D721Med (cell line): ENCODE data around the gene PMIS2.

Source experiments
- DNase-seq: peaks from one replicate; pipeline ENCODE4 v3.0.0; 2011; ENCODE audit warnings: low spot score; ENCODE audit not compliant: insufficient read length
- FAIRE-seq: peaks from 2 replicates; lab custom pipeline; 2011; peaks lifted over from hg19 to GRCh38; lab: Jason Lieb, UNC
- TF ChIP-seq, protein P1 (sequence below): IDR thresholded peaks from 2 replicates; pipeline ENCODE4 v1.5.1; 2012; ENCODE audit warnings: mild to moderate bottlenecking, control low read depth; ENCODE audit not compliant: insufficient read depth; ENCODE audit errors: missing control alignments

Gene PMIS2

DNA sequence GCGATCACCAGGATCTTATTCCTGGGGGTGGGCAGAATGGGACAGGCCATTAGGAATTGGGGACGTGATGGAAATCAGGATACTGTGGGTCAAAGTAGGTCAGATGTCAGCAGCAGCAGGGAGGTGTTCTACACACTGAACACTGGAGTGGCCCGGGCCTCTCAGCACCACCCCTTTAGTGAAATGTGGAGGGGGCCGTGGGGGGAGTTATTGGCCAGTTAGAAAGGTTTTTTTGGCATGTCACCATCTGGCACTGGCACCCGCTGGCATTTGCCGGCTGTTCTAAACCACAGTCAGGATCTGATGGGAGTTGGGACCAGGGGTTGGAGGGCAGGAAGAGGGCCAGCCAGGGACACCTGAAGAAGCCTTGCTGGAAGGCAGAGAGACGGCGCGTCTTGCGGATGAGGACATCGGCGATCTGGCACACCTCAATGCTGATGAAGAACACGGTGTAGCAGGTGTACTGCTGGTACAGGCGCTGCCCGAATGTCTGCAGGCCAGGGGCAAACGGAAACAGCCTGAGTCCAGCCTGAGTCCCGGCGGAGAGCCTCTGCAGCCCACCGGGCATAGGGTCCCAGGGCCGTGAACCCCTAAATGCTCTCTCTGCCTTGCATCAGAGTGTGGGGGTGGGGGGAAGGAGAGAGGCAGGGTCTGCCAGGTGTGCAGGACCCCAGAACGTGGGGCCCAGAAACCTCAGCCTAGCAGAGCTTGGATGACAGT is 34.7 kb upstream of the PMIS2 start:
- TF ChIP-seq, protein P1, sequence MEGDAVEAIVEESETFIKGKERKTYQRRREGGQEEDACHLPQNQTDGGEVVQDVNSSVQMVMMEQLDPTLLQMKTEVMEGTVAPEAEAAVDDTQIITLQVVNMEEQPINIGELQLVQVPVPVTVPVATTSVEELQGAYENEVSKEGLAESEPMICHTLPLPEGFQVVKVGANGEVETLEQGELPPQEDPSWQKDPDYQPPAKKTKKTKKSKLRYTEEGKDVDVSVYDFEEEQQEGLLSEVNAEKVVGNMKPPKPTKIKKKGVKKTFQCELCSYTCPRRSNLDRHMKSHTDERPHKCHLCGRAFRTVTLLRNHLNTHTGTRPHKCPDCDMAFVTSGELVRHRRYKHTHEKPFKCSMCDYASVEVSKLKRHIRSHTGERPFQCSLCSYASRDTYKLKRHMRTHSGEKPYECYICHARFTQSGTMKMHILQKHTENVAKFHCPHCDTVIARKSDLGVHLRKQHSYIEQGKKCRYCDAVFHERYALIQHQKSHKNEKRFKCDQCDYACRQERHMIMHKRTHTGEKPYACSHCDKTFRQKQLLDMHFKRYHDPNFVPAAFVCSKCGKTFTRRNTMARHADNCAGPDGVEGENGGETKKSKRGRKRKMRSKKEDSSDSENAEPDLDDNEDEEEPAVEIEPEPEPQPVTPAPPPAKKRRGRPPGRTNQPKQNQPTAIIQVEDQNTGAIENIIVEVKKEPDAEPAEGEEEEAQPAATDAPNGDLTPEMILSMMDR, result no peak

DNA sequence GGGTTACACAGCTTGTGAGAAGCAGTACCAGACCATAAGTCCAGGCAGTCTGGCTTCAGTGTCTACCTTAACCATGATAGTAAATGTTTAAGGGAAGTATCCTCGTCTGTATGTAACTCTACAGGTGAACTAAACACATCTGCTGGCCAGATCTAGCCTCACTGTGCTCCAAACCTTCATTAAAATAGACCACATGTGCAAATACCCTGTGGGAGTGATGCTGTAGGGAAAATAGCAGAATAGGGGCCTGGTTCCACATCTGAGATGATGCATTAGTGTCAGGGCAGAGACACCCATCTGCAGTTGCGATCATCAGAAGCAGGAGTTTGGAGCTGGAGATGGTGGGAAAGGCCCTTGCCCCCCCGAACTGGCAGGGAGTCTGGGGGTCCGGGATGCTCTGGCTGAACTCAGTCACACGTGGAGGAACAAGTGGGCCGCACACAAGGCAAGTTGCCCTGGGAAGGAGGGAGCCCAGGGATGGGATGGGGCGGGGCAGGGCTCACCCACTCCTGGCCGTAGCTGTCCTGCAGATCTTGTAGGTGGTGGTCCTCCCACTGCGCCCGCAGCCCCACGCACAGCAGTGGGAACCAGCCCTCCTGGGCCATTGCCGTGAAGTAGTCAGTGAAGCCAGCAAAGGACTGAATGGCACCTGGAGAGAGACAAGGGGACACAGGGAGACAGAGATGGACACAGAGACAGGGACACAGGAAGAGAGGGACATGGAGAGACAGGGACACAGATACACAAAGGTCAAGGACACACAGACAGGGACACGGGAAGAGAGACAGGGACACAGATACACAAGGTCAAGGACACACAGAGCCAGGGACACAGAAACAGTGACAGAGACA is 33.2 kb upstream of the PMIS2 start:
- FAIRE-seq, result no peak
- TF ChIP-seq, protein P1, result no peak

More for the DNA sequence above, 34.7 kb upstream of the PMIS2 start:
- DNase-seq, result no peak
- no peak for FAIRE-seq

DNA sequence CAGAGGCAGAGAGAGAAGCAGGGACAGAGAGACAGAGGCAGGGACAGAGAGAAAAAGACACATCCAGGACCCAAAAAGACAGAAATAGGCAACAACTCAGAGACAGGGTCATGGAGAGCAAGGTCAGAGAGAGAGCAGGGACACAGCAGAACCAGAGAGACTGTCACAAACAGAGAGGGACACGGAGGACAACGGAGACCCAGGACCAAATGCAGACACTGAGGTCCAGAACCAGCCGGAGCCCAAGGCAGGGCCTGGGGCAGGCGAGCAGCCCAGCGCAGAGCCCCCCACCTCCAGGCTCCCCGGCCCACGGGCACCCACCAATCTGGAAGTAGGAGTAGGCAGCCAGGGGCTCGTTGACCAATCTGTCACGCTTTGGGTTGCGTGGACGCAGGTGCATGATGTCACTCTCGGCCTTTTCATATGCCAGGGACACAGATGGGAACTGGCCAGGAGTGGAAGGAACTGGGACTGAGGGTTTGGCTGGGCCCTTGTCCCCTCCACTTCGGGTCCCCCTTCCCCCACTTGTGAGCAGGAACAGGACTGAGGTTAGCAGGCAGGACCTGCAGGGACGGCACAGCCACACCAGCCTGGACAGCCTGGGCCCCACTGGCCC is 32.5 kb upstream of the PMIS2 start:
- TF ChIP-seq, protein P1, result no peak
- FAIRE-seq (no peak), DNase-seq (no peak)

More for the DNA sequence above, 33.2 kb upstream of the PMIS2 start:
- DNase-seq, result no peak

DNA sequence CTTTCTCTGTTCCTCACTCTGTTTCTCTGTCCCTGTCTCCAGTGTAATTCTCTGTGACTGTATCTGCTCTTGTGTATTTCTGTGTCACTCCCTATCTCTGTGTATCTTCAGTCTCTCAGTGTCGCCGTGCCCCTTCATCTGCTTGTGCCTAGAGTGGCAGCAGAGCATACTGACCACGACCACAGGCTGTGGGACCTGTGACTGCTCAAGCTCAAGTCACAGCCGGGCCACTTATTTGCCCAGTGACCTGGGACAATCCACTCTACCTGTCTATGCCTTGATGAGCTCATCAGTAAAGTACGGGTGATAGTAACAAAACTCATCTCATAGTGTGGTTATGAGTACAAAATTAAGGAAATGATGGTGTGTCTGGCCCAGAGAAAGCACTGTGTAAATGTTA is 31.9 kb upstream of the PMIS2 start:
- FAIRE-seq (no peak), DNase-seq (no peak)
- TF ChIP-seq, protein P1, result no peak

DNA sequence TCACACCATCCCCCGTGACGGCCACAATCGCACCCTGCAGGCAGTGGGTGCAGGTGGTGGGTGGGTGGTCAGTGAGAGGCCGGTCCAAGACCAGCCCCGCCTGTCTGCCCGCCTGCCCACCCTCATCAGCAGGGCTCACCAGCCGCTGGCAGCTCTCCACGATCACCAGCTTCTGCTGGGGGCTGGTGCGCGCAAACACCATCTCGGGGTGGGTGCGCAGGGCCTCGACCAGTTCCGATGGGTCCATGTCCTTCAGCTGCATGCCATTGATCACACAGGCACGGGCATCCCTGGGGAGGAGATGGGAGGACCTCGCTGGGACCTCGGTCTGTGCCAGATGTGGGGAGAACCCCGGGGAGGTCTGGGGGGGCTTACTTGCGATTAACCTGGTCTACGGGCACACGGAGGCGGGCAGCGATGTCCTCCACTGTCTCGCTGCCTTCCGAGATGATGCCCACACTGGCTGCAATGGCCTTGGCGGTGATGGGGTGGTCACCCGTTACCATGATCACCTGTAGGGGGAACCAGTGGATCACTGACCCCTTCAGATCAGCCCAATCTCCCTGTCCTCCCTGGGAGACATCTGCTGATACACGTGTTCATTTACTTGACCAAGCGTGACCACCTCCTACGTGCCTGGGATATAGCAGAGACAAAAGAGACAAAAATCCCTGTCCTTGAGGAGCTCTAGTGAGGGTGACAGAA is 30.5 kb upstream of the PMIS2 start:
- TF ChIP-seq, protein P1, result peak; percentile 13
- DNase-seq (no peak), FAIRE-seq (no peak)

DNA sequence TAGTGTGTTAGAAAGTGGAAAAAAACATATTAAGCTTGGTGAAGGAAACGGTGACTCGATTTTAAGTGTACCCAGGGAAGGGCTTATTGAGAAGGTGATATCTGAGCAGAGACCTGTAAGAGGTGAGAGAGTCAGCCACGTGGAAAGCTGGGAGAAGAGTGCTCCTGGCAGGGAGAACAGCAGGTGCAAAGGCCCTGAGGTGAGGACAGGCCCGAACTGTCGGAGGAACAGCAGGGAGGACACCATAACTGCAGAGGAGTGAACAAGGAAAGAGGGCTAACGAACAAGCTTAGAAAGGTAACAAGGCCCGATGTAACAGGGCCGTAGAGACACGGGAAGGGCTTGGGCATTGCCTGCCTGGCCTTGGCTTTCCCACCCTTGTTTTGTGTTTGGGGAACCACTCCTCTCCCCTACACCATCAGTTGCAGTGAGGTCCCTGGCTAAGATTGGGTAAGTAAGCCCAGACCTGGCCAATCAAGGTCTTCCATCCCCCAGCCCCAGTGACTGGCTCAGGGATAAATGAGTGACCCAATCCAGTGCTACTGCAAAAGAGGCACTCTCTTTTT is 29.9 kb upstream of the PMIS2 start:
- no peak for FAIRE-seq
- TF ChIP-seq, protein P1, result no peak
- DNase-seq, result no peak
